NB4 (cell line): Measurements from ENCODE around the gene FMO2.
"Not testable (repeated sequence)": the region's sequence is repeated elsewhere in the genome, so short reads cannot be mapped to it uniquely, and the experiment has no call there.

Experiments
- DNase-seq: peaks from one replicate; pipeline ENCODE4 v3.0.0; 2010; ENCODE audit warnings: low read depth
- H3K4me3 ChIP-seq: one replicate; pipeline ENCODE4 v1.5.1; 2011; ENCODE audit warnings: mild to moderate bottlenecking, low read depth, low read length, moderate library complexity
- CTCF ChIP-seq: IDR thresholded peaks from one replicate; pipeline ENCODE4 v1.5.1; 2012; ENCODE audit warnings: low read depth, low read length
- MYC ChIP-seq: IDR thresholded peaks from 2 replicates; pipeline ENCODE4 v1.6.1; 2011; ENCODE audit warnings: low read depth, low read length
- POLR2A ChIP-seq: IDR thresholded peaks from 2 replicates; pipeline ENCODE4 v1.6.1; 2011; ENCODE audit warnings: mild to moderate bottlenecking; ENCODE audit not compliant: insufficient read length; ENCODE audit errors: extremely low read depth
- TF ChIP-seq, protein P1 (sequence below): IDR thresholded peaks from 2 replicates; pipeline ENCODE4 v1.6.1; 2011; ENCODE audit warnings: low read depth, low read length

FMO2 gene

GRCh38 chr1:171219346-171220080 lies 34.4 kb downstream of the FMO2 start:
- no peak for TF ChIP-seq CTCF
- TF ChIP-seq, protein P1, sequence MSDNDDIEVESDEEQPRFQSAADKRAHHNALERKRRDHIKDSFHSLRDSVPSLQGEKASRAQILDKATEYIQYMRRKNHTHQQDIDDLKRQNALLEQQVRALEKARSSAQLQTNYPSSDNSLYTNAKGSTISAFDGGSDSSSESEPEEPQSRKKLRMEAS = no peak
- TF ChIP-seq MYC = no peak
- no peak for TF ChIP-seq POLR2A
- DNase-seq = no peak
- H3K4me3 ChIP-seq = no peak overlapping the region

GRCh38 chr1:171220081-171220420 lies 35.0 kb downstream of the FMO2 start:
- TF ChIP-seq MYC (no peak), CTCF (no peak), POLR2A (no peak)
- TF ChIP-seq, protein P1 = no peak
- DNase-seq = no peak
- no peak overlapping the region for H3K4me3 ChIP-seq

DNA sequence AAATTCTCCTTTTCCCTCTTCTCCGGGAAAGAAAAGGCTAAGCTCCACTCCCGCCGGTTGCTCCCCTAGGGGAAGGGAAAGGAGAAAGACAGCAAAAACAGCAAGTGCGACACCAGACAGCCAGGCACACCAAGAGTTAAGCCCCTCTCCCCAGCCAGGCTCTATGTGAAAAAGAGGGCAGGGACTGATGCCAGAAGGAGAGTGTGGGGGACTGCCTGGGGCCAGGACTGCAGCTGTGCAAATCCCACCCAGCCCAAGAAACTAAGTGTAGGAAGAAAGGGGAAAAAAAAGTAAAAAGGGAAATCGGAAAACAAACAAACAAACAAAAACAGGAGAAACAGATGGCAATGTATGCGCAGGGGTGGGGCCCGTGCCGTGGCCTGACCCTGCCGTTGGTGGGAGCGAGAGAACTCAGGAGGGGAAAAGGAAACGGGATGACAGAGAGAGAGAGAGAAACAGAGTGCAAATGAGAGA lies 35.5 kb downstream of the FMO2 start:
- TF ChIP-seq POLR2A = no peak
- TF ChIP-seq, protein P1 = no peak
- TF ChIP-seq MYC = no peak
- TF ChIP-seq CTCF = no peak
- H3K4me3 ChIP-seq = no peak overlapping the region
- DNase-seq = no peak

DNA sequence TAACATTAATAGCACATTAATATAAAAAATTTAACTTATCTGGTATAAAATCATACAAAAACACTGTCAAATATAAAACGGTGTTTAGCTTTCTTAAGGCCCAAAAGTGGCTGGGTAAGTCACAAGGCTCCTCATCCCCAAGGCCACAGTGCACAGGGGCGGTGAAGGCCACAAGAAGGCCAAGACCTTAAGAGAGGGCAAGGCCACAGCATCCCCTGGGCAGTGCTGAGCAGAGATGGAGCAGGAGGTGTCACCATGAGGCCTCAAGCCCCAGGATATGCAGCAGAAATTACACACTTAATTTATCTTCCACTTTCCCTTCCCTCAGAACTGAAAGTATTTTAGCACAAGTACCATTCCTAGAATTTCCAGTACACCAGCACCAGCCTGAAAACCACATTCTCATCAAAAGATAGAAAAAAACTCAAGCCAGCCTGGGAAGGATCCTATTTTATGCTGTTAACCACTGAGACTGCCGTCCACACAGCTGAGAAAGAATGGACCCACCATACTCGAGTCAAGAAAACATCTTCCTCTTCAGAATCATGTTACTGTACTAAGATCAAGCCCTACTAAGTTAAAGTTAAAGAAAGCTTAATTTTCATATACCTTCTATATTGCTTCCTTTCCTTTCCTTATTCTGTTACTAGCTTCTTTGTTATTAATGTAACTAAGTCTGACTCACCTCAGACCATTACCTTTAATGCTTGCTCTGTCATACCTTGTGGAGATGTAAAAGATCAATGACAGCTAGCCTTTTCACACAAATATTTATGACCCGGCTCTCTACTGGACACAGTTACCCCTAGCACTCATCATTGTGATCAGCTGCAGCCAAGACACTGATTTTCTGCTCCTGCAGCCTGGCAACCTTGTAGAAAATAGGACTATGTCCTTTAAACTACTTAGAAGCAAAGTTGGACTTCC lies 36.8 kb downstream of the FMO2 start:
- DNase-seq = no peak
- no peak for TF ChIP-seq CTCF
- H3K4me3 ChIP-seq = no peak overlapping the region

DNA sequence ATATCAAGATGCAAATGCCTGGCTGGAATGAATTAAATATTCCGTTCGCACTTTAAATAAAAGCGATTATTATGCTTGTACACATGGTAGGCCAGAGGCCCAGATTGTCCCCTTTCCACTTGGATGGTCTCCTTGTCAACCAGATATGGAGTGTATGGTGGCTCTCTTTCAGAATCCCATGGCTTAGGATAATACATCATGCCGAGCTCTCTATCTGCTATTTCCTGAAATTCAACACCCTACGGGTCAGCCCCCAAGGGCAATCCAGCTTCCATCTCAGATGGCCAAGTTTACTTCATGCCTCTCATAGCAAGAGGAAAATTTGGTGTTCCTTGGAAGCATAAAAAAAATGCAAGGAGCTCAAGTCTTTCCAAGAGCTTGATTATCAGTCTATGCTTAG lies 37.8 kb downstream of the FMO2 start:
- DNase-seq = no peak
- no peak for TF ChIP-seq MYC
- TF ChIP-seq, protein P1 = no peak
- TF ChIP-seq CTCF = no peak
- no peak for TF ChIP-seq POLR2A
- H3K4me3 ChIP-seq = no peak overlapping the region

GRCh38 chr1:171224257-171224656 lies 39.2 kb downstream of the FMO2 start:
- H3K4me3 ChIP-seq = not testable (repeated sequence)

More at GRCh38 chr1:171224257-171224656, 39.2 kb downstream of the FMO2 start:
- not testable (repeated sequence) for DNase-seq
